Astrocyte (in vitro differentiated cells and primary cell): ENCODE measurements around the gene ALG6.

Experiments used
- EZH2 ChIP-seq: IDR thresholded peaks from 2 replicates; pipeline ENCODE4 v1.6.1; 2012; ENCODE audit warnings: mild to moderate bottlenecking, low read length, inconsistent platforms; ENCODE audit not compliant: insufficient read depth
- TF ChIP-seq, protein P1 (sequence below): IDR thresholded peaks from 2 replicates; pipeline ENCODE4 v1.5.1; 2011; ENCODE audit warnings: low read depth, mild to moderate bottlenecking, inconsistent platforms, low read length, moderate library complexity; ENCODE audit not compliant: insufficient read depth

DNA sequence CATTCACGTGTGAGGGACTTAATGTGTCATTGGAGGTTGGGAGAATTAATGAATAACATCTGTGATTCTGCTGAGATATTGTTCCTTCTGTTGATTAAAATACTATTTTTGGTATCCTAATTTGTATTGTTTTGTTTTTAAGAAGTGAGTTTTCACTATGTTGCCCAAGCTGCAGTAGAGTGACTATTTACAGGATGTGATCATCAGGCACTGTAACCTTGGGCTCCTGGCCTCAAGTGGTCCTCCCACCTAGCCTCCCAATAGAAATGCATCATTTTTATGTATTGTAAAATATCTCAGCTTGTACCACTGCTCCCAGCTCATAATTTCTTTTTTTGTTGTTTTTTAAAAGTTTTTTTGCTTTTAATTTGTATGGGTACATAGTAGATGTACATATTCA is 14.3 kb downstream of the ALG6 start:
- TF ChIP-seq, protein P1, sequence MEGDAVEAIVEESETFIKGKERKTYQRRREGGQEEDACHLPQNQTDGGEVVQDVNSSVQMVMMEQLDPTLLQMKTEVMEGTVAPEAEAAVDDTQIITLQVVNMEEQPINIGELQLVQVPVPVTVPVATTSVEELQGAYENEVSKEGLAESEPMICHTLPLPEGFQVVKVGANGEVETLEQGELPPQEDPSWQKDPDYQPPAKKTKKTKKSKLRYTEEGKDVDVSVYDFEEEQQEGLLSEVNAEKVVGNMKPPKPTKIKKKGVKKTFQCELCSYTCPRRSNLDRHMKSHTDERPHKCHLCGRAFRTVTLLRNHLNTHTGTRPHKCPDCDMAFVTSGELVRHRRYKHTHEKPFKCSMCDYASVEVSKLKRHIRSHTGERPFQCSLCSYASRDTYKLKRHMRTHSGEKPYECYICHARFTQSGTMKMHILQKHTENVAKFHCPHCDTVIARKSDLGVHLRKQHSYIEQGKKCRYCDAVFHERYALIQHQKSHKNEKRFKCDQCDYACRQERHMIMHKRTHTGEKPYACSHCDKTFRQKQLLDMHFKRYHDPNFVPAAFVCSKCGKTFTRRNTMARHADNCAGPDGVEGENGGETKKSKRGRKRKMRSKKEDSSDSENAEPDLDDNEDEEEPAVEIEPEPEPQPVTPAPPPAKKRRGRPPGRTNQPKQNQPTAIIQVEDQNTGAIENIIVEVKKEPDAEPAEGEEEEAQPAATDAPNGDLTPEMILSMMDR = no peak
- no peak for TF ChIP-seq EZH2
